SIG-M5 (cell line): ENCODE measurements around the gene ST3GAL2.
A peak's percentile ranks its signal among the peaks of the same experiment; 100 is the strongest.

Source experiments
- DNase-seq: peaks from one replicate; lab custom pipeline; 2025; lab: John Stamatoyannopoulos, UW

ST3GAL2 gene

DNA sequence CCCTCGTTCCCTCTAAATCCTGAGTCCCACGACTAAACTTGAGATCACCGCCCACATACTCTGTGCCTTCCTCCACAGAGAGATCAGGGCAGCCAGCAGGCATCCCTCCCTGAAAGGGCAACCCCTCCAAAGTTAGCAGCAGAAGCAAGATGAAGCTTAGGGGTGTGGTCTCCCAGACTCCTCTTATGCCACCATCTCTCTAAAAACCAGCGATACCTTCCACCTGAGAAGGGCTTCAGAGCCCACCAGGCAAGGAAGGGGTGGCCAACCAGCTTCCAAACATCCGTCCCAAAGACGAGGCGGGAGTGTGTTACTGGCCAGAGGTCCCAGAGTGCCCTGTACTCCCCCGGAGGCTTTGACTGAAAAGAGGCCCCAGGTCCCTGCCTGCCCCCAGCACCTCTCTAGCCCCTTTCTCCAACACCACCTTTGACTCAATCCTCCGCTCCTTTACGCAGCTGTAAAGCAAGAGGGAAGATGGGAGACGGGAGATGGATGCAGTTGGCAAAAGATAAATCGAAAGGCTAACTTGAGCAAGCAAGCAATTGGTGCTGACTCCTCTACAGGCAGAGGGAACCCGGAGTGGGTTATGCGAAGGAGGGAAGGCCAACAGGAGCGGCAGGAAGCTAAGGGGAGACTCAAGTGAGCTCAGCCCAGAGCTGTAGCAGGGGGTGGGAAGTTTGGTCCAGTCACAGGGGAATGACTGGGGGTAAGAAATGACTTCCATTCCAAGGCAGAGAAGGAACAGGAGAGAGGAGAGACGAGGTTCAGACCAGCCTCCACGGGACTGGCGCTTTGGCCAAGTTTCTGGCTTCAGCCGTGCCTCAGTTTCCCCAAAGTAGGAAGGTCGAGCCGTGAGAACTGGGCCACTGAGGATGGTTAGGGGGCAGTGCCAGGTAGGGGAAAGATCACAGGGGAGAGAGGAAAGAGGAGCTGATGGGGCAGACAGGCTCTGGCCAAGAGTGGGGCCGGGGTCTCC is 1.0 kb downstream of the ST3GAL2 start:
- no peak for DNase-seq

DNA sequence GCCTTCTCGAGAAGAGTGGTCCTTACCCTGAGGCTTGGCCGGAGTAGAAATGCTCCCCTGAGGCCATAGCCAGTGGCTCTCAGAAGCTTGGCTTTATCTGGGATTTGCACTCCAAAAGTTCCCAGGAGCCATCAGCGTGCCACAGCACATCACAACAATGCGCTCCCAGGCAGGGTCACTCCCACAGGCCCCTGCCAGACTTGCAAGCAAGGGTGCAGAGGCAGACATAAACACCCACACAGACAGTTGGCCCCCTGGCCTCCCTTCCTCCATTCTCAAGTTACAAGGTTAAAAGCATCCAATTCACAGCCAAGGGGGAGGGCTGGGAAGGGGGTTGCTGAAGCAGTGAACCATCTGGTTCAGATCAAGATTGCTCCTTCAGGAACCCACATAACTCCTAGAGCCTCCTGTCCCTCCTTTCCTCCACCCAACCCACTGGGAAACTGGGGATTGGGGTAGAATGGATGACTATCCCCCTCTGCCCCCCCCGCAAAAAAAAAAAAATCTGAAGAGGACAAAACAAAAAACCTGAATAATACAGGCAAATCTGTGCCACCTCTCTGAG is 1.8 kb downstream of the ST3GAL2 start:
- DNase-seq, result no peak

- DNase-seq, result no peak
Observed at GRCh38 chr16:70434484-70435260, 4.2 kb downstream of the ST3GAL2 start.

GRCh38 chr16:70433458-70434103 is 5.3 kb downstream of the ST3GAL2 start:
- no peak for DNase-seq

DNA sequence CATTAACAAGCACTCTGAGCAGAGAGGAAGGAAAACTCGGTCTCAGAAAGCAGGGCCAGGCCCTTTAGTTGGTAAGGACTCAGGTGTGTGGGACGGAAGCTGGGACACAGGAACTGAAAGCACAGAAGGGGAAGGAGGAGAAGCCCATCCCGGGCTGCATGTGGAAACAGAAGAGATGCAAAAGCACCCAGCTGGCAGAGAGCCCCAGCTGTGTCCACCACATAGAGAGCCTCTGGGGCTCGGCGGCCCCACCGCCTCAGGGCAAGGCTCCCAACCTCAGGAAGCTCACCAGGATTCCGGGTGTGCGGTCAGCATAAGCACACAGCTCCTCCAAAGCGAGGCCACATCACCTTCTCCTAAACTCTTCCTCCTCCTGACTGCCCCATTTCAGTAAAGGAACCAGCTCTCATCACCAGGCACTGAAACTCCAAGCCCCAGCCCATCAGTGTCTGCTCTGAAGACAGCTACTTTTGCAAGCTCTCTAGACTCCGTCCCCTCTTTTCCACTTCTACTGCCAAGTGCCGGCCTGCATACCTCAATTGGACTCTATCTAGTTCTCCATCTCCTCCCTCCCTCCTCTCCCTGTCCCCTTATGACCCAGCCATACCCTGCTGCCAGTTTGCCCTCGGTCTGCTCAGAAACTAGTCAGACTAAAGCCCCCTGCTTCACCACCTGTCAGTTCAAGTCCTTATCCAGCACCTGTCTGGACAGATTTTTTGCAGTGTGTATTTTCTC is 6.0 kb downstream of the ST3GAL2 start:
- peak; percentile 15 for DNase-seq

GRCh38 chr16:70432356-70432722 is 6.6 kb downstream of the ST3GAL2 start:
- no peak for DNase-seq

DNA sequence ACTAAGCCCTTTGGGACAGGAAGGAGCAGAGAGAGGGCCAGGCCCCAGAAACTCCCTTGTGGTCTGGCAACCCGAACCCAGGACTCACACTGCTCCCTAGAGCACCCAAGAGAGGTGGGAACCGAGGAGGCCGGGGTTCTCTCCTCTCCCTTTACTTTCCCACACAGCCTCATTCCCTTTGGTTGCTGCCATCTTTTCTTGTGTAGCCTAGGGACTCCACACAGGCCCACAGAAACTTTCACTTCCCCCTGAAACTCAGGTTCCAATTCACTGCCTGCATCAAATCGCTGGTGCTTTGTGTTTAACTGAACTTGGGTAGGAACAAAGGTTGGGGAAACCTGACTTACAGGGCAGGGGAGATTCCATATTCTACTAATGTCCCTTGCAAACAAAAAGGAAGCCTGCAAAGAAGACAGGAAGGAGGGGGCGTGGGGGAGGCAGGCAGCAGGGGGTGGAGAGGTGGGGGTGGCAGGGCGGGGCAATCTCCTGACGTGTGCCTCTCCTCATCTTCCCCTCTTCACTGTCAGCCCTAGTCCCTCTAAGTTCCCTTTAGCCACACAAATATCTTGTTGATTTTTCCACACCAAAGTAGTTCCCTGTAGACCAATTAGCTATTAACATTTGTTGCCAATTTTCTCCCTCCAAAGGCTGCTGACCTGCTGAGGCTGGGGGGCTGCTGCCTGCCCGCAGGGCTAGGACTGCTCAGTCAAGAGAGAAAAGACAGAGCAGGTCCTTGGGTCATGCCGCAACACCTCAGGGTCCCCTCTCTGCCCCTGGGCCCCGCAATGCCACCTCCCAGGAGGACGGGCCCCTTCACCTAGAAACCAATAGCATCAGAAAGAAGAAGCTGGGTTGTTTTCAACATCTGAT is 8.0 kb downstream of the ST3GAL2 start:
- DNase-seq, result peak; percentile 64

DNA sequence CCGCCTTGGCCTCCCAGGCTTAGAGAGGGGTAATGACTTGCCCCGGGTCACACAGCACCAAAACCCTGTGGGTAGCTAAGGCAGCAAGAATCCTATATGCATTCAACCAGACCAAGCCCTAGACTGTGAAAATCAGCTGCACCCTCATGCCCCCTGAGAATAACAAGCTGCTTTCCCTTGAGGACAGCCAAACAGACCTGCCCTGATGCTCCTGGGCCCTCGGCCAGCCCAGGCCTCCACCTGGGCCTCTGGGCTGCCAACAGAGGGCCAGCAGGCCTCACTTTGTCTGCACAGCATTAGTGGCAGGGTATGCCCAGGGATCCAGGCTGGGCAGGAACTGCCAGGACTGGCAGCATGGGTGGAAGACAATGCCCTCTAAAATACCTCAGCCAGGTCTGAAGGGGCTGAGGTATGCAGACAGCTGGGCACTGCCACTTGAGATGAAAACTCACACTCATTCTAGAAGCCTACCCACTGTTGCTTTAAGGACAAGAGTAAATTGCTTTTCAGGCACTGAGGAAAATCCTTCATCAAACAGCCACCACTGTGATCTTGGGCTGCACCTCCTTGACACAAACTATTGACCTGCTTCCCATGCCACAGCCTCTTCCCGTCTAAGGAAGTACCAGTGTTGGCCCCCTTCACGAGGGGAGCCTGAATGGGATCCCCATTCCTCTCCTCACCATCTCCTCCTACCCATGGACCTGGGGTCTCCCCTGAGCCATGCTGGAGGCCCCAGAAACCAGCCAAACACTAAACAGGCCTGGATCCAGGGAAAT is 8.8 kb downstream of the ST3GAL2 start:
- no peak for DNase-seq

GRCh38 chr16:70428178-70428998 is 10.5 kb downstream of the ST3GAL2 start:
- peak; percentile 3 for DNase-seq

DNA sequence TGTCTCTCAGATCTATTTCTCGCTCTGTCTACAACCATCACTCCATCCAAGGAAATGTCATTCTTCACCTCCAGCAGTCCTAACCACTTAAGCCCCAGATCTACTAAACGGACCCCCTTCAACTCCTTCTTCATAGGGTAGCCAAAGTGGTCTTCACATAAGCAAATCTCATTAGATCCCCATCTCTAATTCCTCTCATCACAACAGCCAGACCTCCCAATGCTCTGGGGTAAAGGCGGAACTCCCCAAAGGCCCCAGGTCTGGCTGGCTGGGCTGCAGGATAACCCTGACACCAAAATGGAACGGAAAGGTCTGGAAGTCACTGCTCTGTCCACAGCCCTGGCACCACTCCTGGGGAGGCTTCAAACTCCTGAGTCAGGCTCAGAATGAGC is 11.1 kb downstream of the ST3GAL2 start:
- no peak for DNase-seq

DNA sequence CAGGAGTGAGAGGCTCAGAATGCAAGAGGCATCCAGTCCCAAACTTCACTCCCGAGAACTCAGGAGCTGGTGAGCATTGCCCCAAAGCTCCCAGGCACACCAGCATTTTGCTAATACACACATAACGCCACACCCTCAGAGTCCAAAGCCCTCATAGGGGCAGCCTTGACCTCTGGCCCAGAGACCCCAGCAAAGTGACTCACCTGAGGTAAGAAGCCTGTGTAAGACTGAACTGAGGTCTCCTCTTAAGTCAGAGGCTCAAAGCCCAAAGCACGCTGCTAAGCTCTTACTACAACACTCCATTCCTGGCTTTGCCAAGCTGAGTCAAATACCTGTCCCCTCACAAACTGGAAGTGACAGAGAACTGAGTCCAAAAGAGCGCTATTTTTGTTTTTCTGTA is 16.4 kb downstream of the ST3GAL2 start:
- DNase-seq, result no peak

DNA sequence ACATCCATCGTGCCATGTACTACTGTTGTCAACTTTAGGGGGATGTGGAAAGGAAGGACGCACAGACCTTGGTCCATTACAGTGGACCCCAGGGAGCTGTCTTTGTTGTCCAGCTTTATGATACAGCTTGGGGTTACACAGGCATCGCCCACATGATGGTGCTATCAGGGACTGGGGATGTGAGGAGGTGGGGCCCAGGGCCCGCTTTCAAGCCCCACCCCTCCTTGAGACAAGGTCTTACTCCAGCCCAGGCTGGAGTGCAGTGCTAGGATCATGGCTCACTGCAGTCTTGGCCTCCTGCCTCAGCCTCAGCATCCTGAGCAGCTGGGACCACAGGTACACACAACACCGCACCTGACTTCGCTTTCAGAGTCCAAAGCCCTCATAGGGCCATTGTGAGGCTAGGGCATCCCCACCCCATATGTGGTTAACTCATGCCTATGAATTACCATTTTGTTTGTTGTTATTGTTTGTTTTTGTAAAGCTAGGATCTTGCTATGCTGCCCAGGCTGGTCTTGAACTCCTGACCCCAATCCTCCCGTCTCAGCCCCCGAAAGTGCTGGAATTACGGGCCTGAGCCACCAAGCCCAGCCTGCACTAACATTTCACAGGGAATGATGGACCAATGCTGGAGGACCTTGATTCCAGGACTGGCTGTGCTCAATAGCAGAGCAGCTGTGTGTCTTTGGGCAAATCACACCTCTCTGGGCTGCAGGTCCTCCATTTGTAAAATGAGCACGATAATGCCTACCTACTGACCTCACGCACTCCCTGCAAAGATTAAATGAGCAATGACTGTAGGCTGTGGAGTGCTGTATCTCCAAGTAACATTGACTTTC is 17.2 kb downstream of the ST3GAL2 start:
- DNase-seq, result no peak

DNA sequence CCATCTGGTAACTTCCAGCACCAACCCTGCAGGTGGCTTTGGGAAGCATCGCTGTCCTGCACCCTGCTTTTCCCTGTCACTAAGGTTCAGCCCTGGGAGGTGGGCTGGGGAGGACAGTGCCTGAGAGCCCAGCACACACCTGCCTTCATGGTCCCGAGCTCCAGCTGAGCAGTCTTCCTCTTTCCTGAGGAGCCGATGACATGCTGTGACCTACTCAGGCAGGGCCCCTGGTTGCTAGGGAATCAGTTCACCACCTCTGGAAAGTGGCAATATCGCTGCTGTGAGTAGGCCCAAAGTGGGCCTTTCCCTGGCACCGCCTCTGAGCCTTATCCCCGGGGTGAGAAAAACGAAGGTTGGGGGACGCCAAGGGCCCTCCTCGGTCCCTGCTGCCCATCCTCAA is 17.9 kb downstream of the ST3GAL2 start:
- no peak for DNase-seq

GRCh38 chr16:70419384-70420327 is 19.2 kb downstream of the ST3GAL2 start:
- DNase-seq, result no peak

DNA sequence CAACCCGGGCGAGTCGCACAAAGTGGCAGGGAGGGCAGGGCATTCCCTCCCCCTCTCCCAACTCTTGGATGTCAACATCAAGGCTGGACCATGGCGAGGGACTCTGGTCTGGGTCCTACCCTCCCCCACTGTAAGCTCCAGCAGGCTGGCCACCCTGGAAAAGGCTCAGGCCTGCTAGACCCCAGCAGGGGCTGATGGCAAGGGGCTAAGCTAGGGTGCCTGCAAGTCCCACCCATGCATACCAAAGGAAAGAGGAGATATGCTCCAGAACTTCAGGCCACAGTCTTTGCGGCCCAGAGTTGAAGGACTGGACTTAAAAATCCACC is 19.9 kb downstream of the ST3GAL2 start:
- no peak for DNase-seq

DNA sequence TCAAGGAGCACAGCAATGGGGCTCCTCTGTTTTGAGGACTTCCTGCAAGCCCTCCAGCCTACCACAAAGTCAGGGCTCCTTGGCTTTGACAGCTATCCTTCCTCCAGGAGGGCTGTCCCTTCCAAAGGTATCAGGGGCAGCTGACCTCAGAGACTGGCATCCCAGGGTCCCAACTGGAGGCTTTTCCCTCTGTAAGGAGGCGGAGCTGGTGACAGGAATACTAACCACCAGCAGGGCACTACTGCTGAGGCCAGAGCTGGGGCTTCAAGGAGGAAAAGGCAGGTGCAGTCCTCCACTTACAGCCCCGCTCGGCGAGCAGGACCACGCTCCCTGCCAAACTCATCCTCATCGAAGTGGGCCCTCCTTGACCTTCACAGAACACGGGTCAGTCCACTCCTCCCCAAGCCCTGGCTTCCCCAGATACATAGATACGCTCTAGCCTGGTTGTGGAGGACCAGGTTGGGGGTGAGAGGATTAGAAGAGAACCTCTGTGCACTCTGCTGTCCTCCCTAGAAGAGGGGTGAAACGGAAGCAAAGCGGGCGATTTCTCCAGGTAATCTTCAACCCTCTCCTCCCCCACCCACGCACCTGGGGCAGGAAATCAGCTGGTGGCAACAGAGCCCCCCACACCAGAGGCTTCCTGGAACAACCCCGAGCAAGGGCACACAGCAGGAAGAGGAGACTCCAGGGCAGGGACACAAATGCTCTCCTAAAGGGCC is 20.5 kb downstream of the ST3GAL2 start:
- no peak for DNase-seq
